Adrenal gland (tissue), 5 donors: ENCODE measurements around the gene GRID1.

ENCODE experiments used
- POLR2A ChIP-seq, 2 donors: fragments of 450-650 bp; IDR thresholded peaks; one replicate each; pipeline ENCODE4 v1.6.1; 2017; ENCODE audit warnings: antibody characterized with exemption in 2 of 2, mild to moderate bottlenecking in 2 of 2, moderate library complexity in 1 of 2
- TF ChIP-seq, protein P1 (sequence below), 6 experiments: fragments of 450-650 bp in 4 of 6; fragments of 200-600 bp in 2 of 6; sonication (generic) in 1 of 6; IDR thresholded peaks; 1 replicate in 5 of 6; 2 replicates in 1 of 6; pipeline versions ENCODE4 v1.5.1 to v1.8.0; 2016 to 2021; ENCODE audit warnings: antibody characterized with exemption in 6 of 6, mild to moderate bottlenecking in 2 of 6, moderate library complexity in 1 of 6
- donor health status: DM: no; HTN: no; CAD: no.

DNA sequence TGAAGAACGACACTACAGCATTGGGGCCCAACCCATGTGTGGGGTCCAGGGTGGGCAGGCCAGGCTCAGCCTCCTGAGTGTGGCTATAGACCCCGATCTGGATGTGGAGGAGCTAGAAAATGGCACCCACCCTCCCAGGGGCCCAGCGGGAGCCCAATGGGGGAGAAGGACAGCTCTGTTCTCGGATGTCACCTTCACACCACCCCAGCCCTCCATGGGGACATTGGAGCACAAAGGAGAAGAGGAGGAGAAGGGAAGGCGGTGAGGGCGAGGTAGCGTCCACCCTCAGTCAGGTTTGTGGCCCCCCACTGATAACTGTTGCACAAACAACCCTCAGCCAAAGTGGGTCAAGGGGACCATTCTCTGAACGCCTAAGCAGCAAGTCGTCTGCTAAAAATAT is 509.3 kb downstream of the GRID1 start:
- TF ChIP-seq, protein P1, sequence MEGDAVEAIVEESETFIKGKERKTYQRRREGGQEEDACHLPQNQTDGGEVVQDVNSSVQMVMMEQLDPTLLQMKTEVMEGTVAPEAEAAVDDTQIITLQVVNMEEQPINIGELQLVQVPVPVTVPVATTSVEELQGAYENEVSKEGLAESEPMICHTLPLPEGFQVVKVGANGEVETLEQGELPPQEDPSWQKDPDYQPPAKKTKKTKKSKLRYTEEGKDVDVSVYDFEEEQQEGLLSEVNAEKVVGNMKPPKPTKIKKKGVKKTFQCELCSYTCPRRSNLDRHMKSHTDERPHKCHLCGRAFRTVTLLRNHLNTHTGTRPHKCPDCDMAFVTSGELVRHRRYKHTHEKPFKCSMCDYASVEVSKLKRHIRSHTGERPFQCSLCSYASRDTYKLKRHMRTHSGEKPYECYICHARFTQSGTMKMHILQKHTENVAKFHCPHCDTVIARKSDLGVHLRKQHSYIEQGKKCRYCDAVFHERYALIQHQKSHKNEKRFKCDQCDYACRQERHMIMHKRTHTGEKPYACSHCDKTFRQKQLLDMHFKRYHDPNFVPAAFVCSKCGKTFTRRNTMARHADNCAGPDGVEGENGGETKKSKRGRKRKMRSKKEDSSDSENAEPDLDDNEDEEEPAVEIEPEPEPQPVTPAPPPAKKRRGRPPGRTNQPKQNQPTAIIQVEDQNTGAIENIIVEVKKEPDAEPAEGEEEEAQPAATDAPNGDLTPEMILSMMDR (IDR thresholded peaks at IDR 0.05): no peak
- TF ChIP-seq POLR2A (IDR thresholded peaks at IDR 0.05): no peak
